K562 (cell line): ENCODE data around the gene BSDC1.

Experiments
- CTCF ChIP-seq, 3 experiments: IDR thresholded peaks in 2 of 3; conservative IDR thresholded peaks in 1 of 3; 2 replicates each; pipeline ENCODE4 v1.5.1; 2011 to 2012; ENCODE audit warnings: low read length in 3 of 3, mild to moderate bottlenecking in 3 of 3, control low read depth in 2 of 3, improper control_type of control experiment in 1 of 3, inconsistent platforms in 1 of 3, low read depth in 1 of 3, mixed read lengths in 1 of 3, moderate library complexity in 1 of 3; ENCODE audit not compliant: insufficient read depth in 2 of 3
- HNRNPUL1 ChIP-seq: fragments of 200-400 bp; formaldehyde crosslinking; IDR thresholded peaks from 2 replicates; pipeline ENCODE4 v1.6.1; 2017; ENCODE audit warnings: low read length
- MTA1 ChIP-seq: fragments of 450-650 bp; IDR thresholded peaks from 2 replicates; pipeline ENCODE4 v1.6.1; 2017; ENCODE audit warnings: borderline replicate concordance
- POLR2A ChIP-seq: fragments of 450-650 bp; conservative IDR thresholded peaks from 2 replicates; pipeline ENCODE4 v1.6.1; 2016
- SRSF1 ChIP-seq: fragments of 200-400 bp; formaldehyde crosslinking; IDR thresholded peaks from 2 replicates; pipeline ENCODE4 v1.6.1; 2017; ENCODE audit warnings: mild to moderate bottlenecking, low read depth, low read length, moderate library complexity

GRCh38 chr1:32367912-32368635, 26.2 kb downstream of the BSDC1 start:
- no peak for TF ChIP-seq SRSF1
- no peak for TF ChIP-seq MTA1
- TF ChIP-seq CTCF (IDR thresholded peaks at IDR 0.05 in 2 of 3, conservative IDR thresholded peaks at IDR 0.05 in 1 of 3; ENCODE audit: insufficient read depth in 2 of 3, low read depth in 1 of 3, low read length in 3 of 3) = no peak
- TF ChIP-seq POLR2A = no peak; the same call in 1 of the 2 replicates
- TF ChIP-seq HNRNPUL1 = no peak
